GM12873 (cell line): ENCODE measurements around the gene DPP10.

Source experiments
- TF ChIP-seq, protein P1 (sequence below): IDR thresholded peaks from 2 replicates; pipeline ENCODE4 v1.5.1; 2012; ENCODE audit warnings: low read depth, mild to moderate bottlenecking, moderate library complexity, low read length, control low read depth; ENCODE audit not compliant: insufficient read depth; ENCODE audit errors: missing control alignments

DPP10 gene

DNA sequence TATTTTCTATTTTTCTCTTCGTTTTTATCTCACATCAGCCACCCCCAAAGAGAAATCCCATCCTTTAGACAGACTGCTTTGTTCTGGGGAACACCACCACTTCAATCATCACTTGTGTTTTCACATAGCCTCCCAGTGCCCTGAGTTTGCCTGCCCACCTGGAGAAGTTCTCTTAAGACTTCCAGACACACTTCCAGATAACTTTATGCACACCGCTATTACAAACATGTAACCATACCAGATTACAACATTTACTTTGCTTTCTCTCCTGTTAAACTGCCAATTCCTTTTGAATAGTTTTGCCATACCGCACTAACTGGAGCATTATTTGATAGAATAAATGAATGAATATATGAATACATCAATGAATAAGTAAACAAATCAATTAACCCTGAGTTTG is 1353.6 kb downstream of the DPP10 start:
- TF ChIP-seq, protein P1, sequence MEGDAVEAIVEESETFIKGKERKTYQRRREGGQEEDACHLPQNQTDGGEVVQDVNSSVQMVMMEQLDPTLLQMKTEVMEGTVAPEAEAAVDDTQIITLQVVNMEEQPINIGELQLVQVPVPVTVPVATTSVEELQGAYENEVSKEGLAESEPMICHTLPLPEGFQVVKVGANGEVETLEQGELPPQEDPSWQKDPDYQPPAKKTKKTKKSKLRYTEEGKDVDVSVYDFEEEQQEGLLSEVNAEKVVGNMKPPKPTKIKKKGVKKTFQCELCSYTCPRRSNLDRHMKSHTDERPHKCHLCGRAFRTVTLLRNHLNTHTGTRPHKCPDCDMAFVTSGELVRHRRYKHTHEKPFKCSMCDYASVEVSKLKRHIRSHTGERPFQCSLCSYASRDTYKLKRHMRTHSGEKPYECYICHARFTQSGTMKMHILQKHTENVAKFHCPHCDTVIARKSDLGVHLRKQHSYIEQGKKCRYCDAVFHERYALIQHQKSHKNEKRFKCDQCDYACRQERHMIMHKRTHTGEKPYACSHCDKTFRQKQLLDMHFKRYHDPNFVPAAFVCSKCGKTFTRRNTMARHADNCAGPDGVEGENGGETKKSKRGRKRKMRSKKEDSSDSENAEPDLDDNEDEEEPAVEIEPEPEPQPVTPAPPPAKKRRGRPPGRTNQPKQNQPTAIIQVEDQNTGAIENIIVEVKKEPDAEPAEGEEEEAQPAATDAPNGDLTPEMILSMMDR = no peak

GRCh38 chr2:115807276-115807675 is 1364.8 kb downstream of the DPP10 start:
- TF ChIP-seq, protein P1 = no peak

- TF ChIP-seq, protein P1 = no peak
Observed at GRCh38 chr2:115825912-115826311, 1383.5 kb downstream of the DPP10 start.

- TF ChIP-seq, protein P1 = no peak
Observed at GRCh38 chr2:115833196-115833595, 1390.8 kb downstream of the DPP10 start.

GRCh38 chr2:115838539-115838938 is 1396.1 kb downstream of the DPP10 start:
- TF ChIP-seq, protein P1 = no peak

DNA sequence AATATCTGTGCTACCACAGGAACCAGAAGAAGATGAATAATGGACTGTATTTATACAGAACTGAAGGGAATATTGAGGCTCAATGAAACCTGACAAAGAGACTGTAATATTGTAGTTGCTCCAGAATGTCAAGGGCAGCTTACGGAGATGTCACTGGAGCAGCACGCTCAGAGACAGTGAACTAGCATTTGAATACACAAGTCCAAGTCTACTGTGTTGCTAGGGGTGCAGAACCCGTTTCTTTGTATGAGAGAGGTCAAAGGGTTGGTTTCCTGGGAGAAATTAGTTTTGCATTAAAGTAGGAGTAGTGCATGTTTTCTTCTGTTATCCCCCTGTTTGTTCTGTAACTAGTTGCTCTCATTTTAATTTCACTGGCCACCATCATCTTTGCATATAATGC is 1399.9 kb downstream of the DPP10 start:
- TF ChIP-seq, protein P1 = no peak

DNA sequence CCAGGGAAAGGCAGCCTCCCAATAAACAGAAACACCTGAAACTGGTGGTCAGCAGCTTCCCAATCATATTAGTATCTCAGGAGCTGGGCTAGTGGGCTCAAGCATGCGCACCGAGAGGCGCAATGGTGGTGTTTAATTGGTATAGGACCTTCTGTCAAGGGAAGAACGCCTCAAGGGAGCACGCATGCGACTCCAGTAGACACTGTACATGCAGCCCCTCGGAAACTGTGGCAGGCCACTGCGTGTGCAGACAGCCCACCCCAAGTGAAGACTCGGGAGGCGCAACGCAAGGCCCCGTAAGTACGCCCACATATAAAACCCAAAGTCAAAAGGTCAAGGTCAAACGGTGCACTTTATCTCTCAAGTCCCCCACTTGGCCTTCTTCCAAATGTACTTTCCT is 1405.8 kb downstream of the DPP10 start:
- TF ChIP-seq, protein P1 = no peak
